ENCODE data around the gene FYTTD1.
A peak's percentile ranks its signal among the peaks of the same experiment; 100 is the strongest.
"Not testable (repeated sequence)": the region's sequence is repeated elsewhere in the genome, so short reads cannot be mapped to it uniquely, and the experiment has no call there.

Gene FYTTD1

GRCh38 chr3:197749601-197750395 lies at the start of gene FYTTD1:
TSS of gene FYTTD1 (plus strand) at chr3:197749883. CDS start at chr3:197749972, 89 bp downstream.
- DNase-seq: peak; percentile 46

- DNase-seq: no peak
Measured at GRCh38 chr3:197700095-197700494, 49.6 kb upstream of the FYTTD1 start.

GRCh38 chr3:197701841-197702240 lies 47.8 kb upstream of the FYTTD1 start:
- DNase-seq: no peak

GRCh38 chr3:197706658-197707057 lies 43.0 kb upstream of the FYTTD1 start:
- no peak for DNase-seq

GRCh38 chr3:197709135-197709534 lies 40.5 kb upstream of the FYTTD1 start:
- no peak for DNase-seq

GRCh38 chr3:197710965-197711364 lies 38.7 kb upstream of the FYTTD1 start:
- DNase-seq: not testable (repeated sequence)

GRCh38 chr3:197711973-197712707 lies 37.5 kb upstream of the FYTTD1 start:
- DNase-seq: peak; percentile 94

GRCh38 chr3:197713477-197713822 lies 36.2 kb upstream of the FYTTD1 start:
- no peak for DNase-seq

GRCh38 chr3:197714251-197714650 lies 35.4 kb upstream of the FYTTD1 start:
- no peak for DNase-seq

- peak; percentile 90 for DNase-seq
Measured at GRCh38 chr3:197718891-197719290, 30.8 kb upstream of the FYTTD1 start.

- no peak for DNase-seq
Measured at GRCh38 chr3:197720694-197721093, 29.0 kb upstream of the FYTTD1 start.

GRCh38 chr3:197722734-197723133 lies 26.9 kb upstream of the FYTTD1 start:
- no peak for DNase-seq

GRCh38 chr3:197727878-197728277 lies 21.8 kb upstream of the FYTTD1 start:
- not testable (repeated sequence) for DNase-seq

GRCh38 chr3:197728487-197728886 lies 21.2 kb upstream of the FYTTD1 start:
- no peak for DNase-seq

GRCh38 chr3:197730200-197730599 lies 19.5 kb upstream of the FYTTD1 start:
- peak; percentile 59 for DNase-seq

GRCh38 chr3:197730770-197731169 lies 18.9 kb upstream of the FYTTD1 start:
- DNase-seq: not testable (repeated sequence)

- DNase-seq: not testable (repeated sequence)
Measured at GRCh38 chr3:197731483-197731882, 18.2 kb upstream of the FYTTD1 start.

GRCh38 chr3:197733042-197733441 lies 16.6 kb upstream of the FYTTD1 start:
- no peak for DNase-seq

GRCh38 chr3:197734667-197735318 lies 14.9 kb upstream of the FYTTD1 start:
- DNase-seq: no peak

GRCh38 chr3:197736010-197736490 lies 13.6 kb upstream of the FYTTD1 start:
- DNase-seq: no peak

- DNase-seq: peak; percentile 92
Measured at GRCh38 chr3:197736491-197737318, 13.0 kb upstream of the FYTTD1 start, which contains the start of gene RUBCN. TSS of gene RUBCN (minus strand) at chr3:197736904. CDS start at chr3:197736719, 185 bp downstream.

GRCh38 chr3:197737319-197737649 lies 12.4 kb upstream of the FYTTD1 start:
- DNase-seq: peak; percentile 45

Data from kidney glomerular epithelial cell (primary cell).